NCI-H446 (cell line): Measurements from ENCODE around the gene CTCF.
A peak's percentile ranks its signal among the peaks of the same experiment; 100 is the strongest.

Experiments
- DNase-seq, 2 experiments: peaks; one replicate each; lab custom pipeline; 2025; lab: John Stamatoyannopoulos, UW

The CTCF gene

DNA sequence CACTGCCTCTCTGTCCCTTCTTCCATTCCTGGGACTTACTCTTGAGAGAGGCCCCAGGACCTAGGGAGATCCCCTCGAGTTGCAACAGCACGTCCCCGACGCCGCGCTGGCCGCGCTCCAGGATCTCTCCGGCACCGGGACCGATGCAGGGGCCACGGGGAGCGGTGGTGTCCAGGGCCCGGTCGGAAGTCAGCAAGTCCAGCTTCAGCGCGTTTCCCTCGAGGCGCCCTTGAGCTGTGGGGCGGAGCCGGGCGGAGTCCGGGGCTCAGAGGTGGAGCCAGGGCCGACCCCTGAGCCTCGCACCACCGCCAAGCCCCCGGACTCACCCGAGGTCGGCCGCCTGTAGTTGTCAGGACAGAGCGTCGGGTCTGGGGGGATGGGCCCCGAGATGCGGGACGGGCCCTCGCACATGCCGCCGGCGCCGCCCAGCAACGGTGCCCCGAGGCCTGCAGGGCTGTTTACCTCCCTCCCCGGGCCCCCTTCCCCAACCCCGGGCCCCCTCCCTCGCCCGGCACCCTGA lies 103.8 kb downstream of the CTCF start:
- no peak for DNase-seq

DNA sequence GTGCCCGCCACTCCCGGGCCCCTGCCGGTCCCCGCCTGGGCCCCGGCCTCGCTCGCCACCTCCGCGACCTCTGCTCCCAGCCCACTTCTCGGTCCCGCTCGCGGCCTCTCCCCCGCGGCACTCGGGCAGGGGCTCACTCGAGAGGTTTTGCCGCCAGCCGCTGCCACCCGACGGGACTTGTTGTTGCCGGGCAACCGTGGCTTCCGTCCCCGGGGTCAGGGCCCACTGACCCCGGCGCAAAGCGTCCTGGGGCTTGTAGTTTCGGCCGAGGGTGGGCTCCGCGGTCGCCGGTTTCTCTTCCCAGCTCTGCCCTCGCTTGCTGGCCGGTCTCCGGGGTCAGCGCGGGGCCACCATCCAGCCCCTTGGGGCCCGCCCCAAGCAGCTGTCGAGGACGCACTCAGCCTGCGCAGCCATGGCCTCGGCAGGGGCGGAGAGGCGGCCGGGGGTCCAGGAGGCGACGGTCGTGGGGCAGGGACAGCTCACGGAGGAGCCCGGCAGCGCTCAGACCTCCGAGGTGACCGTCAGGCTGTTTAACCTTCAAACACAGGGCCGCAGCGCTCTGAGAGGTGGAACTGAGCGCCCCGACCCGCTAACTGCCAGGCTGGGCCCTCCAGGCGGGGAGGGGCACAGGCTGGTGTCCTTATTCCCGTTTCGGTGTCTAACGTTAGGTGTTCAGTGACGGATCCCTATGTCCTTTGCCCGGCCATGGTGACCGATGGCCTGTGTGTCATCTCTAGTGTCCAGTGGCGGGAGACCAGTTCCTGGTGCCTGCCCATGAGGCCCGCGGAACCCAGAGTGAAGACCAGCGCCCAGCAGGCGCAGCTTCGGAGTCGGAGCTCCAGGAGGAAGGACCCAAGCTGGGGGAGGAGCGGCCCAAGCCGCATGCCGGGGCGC lies 104.5 kb downstream of the CTCF start, which contains the start of the genes C16orf86 and ENKD1:
TSS of gene C16orf86 (plus strand) at position 256 of the 894 bp plus-strand sequence. CDS start at position 413, 157 bp downstream.
TSS of gene ENKD1 (minus strand) at position 192 of the 894 bp plus-strand sequence. CDS start 308 bp downstream, outside the sequence.
- DNase-seq, result peak in 1 of 2 experiments; percentile 71

DNA sequence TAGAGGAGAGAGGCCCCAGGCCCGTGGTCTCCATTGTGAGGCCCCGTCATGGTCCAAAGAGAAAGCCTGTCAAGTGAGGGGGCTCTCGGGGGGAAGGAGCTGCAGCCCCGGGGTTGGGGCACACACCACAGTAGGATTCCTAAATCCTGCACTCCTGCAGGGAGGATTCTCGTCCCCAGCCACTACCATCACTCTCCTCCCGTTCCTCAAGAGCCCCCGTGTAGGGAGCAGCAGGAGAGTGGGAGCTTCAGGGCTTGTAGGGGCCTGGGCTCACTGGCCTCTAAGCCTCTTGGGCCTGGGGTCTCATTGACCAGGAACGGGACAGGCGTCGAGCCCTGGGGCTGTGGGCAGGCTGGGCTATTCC lies 105.1 kb downstream of the CTCF start:
- DNase-seq, result no peak

DNA sequence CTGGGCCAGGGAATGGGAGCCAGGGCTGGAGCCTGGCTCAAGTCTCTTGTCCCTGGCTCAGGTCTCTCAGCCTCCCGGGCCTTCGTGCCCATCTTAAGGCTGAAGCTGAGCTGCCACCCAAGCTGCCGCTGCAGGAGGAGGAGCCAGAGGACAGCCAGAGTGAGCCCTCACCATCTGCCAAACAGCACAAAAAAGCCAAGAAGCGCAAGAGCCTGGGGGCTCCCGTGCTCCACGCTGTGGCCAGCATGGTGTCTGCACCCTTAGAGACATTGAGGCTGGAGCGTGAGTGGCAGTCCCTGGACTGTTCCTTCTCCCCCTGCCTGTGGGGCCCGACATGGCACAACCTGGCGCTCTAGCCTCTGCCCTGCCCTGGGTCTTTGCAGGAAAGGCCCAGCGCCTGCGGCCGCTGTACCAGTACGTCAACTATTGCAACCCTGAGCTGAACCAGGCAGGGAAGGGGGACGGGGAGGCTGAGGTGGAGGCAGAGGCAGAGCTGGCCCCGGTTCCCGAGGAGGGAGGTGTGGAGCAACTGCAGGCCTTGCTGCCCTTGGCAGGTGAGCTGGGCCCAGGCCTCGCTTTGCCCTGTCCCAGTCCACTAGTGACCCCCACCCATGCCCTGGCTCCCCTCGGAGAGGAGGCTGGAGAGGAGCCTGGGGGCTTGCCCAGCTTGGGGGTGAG lies 105.6 kb downstream of the CTCF start:
- peak; percentile 51 to 93 for DNase-seq

DNA sequence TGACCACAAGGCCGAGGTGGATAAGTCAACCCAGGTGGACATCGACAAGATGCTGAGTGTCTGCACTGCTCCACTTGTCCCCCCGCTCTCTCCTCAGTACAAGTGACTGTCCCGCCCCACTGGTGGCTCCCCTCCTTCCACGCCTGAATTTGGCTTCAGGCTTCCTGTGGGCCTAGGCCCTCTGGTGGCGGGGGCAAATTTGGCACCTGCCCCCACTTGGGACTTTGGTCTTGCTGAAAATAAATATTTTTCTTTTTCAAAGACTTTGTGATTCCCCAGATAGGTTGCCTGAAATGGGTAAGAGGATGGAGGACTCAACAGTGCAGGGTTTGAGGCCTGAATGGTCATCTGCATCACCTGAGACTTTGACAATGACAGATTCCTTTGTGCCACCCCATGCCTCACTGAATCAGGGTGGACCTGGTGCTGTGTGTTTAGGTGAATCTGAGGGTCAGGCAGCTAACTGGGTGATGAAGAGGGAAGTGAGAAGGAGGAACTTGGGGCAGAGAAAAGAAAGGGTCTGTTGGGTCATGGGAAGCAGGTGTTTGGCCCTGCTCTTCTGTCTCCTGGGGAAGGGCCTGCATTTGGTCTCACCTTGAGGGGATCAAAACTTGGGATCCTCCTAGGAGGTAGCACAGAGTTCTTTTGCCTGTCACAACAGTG lies 106.3 kb downstream of the CTCF start:
- DNase-seq, result no peak

DNA sequence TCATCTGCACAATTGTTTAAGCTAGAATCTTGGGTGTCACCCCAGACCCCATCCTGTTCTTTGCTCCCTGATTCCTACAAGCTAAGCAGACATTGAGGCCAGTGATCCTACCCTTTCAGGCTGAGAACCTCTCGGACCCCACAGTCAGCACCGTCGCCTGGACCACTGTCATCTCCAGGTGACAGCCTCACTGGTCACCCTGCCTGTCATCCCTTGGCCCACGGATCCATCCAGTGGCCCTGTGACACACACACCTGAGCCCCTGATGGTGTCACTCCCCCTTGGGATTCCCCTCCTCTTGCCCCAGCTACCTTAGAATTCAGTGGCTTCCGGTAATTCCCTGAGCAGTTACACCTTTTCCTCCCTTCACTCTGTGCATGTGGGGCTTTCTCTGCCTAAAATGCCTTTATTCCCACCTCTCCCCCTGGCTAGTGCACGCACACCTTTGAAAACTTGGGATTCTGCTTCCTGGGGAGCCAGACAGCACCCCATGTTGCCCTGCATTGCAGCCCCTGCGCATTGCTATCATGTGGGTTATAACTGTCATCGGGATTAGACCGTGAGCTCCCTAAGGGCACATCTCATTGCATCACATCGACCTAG lies 107.3 kb downstream of the CTCF start:
- DNase-seq, result no peak

DNA sequence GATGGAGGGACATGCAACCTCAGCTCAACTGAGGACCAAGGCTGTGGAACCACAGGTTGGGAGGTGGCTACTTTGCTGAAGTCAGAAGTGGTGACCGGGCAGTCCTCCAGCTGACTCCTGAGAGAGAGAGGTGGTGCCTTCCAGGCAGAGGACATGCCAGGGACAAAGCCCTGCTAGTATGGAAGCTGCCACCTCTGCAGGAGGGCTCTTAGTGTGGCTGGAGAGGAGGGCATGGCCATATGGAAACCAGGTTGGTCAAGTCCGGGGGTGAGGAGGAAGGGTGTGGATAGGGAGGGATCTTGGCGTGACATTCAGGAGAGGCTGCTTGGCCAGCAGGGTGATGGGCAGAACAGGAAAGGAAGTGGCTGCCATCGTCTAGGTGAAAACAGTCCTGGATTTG lies 110.0 kb downstream of the CTCF start:
- no peak for DNase-seq

DNA sequence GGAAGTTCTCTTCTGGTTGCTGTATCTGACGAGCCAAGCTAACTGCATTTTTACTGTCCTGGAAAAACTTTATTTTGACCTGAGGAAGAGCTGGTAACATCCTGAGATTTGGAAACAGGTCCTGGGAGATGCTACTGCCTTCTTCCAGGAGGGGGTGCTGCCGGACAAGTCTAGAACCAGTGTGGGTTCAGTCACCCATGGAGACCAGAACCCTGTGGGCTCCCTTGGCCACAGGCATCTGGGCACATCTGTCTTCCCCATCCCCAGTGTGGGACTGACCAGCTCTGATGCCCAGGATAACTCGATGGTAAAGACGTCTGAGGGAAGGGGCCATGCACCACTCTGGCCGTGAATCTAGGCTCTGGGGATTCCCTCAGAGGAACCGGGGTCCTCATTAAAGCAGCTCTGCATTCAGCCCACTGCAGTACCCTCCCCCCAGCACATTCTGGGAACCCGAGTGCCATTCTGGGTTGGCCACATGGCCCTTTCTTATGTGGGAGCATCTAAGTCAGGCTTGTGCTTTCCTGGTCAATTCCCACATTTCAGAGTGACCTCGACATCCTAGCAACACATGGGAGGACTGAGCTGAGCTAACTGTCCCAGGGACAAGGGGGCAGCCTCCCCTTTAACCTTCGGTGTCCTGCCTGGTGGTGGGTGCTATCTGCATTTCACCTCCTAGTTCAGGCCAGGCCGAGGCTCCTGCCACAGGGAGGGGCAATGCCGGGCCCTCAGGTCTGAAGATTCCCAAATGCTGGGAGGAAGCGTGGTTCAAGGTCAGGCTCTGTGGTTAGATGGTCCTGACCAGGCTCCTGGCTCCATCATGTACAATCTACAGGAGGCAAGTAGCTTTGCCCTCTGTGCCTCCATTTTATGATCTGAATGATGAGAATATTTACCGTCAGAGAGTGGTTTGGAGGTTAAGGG lies 110.7 kb downstream of the CTCF start:
- DNase-seq, result peak; percentile 10 to 48

DNA sequence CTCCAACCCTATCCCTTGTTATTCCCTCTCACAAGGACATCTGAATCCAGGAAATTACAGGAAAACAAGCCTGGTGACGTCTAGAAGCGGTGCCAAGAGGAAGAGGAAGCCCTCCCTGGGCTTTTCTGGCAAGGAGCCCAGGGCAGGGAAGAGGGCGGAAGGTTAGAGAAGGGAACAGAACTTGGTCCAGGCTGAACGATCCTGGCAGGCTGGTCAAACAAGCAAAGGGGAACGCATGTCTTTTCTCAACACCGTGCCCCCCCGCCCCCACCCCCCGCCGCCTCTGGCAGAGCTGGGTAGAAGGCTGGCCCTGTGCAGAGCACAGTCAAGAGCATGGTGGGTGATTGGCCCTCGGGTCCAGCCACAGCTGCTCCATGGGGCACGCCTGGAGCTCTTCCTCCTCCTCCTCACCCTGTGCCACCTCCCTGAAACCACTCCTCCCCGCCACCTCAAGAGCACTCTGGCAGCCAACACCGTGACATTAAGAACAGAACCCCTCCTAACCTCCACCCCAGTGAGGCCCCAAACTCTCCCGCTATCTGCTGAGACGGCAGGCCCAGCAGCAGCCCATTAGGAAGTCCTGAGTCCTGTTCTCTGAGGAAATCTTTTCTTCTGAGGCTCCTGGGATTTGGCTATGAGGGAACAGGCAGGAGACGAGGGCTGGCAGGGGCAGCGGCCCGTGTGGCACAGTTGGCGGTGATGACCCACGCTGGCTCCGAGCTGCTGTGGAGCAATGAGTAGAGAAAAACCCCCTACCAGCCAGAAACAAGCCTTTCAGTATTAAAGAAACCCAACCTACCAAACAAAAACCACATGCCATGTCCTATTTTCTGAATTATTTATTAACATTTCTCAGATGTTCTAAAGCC lies 111.6 kb downstream of the CTCF start:
- DNase-seq, result peak in 1 of 2 experiments; percentile 27

DNA sequence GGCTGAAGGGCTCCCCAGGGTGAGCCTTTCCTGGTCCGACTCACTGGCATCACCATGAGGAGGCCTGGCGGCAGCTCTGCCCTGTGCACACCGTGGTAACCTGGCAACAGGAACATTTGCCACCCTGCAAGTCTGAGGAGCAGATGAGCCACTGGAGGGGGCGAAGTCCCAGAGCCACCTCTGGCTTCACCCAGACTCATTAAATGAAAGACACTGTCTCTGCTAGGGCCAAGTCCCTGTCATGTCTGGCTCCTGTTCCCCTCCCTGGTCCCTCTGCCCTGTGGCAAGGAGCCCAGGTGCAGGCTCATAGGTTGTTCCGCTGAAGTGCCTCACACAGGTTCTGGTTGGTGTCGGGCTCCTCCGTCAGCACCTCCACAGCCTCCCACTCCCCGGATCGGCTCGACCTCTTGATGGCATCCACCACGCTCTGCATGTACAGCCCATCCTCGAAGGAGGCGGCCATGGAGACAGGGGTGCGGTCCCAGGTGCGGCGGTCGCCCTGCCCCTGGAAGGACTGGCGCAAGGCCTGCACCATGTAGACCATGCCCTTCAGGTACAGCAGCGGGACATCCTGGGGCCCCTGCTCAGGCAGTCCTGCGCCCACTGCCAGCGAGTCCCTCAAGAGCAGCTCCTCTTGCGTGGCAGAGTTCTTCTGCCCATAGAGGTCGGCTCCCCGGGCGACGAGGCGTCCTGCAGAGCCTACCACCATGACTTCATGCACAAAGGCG lies 112.7 kb downstream of the CTCF start:
- DNase-seq, result no peak

DNA sequence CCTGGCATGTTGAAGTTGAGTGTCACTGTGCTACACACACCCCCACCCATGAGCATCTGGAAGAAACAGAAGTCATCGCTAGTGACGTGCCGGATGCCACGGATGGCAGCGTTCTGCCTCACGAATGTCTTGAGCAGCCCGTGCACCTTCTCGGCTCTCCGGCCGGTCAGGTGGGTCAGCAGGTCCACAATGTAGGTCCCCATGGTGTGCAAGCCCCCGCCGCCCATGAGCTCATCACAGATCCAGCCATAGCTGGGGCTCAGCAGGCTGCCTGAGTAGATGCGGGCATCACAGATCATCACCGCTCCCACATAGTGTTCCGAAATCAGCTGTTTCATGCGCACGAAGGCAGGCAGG lies 113.2 kb downstream of the CTCF start:
- no peak for DNase-seq

DNA sequence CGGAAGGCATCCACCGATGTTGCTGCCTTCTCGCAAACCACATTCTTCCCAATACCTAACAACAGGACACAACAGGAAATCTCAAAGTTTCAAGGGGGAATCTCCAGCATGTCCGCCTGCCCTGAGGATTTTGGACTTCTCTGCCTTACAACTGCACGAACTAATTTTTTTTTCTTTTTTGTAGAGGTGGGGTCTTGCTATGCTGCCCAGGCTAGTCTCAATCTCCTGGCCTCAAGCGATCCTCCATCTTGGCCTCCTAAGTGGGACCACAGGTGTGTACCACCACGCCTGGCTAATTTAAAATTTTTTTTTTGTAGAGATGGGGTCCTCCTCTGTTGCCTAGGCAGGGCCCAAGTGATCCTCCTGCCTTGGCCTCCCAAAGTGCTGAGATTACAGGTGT lies 113.7 kb downstream of the CTCF start:
- no peak for DNase-seq

DNA sequence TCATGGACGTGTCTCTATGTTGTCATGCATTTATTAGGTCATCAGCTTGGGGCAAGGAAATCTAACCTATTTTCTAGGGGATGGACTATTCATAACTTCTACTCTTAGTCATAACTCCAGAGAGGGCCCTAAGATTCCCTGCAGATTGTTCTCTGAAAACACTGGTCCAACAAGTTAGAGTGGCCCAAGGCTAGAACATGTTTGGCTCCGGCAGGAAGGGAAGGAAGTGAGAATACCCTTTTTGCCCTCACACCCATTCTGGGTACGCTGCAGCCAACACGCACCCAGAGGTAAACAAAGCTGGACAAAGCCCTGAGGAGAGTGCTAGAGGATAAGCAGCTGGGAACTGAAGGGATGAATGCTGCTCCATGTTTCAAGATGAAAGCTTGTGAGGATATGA lies 114.2 kb downstream of the CTCF start:
- DNase-seq, result no peak

DNA sequence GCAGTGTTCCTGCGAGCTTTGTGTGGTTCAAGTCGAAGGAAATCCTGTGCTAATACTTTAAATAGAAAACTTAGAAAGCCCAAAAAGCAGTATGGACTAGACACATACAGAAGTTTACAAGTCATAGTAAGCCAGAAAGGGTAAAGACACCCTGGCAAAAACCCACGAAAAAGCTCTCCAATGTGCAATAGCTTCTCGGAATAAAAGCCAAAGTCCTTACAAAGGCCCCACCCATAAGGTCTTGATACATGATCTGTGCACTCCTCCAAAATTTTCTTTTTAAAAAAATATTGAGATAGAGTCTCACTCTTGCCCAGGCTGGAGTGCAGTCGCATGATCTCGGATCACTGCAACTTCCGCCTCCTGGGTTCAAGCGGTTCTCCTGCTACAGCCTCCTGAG lies 114.6 kb downstream of the CTCF start:
- no peak for DNase-seq

DNA sequence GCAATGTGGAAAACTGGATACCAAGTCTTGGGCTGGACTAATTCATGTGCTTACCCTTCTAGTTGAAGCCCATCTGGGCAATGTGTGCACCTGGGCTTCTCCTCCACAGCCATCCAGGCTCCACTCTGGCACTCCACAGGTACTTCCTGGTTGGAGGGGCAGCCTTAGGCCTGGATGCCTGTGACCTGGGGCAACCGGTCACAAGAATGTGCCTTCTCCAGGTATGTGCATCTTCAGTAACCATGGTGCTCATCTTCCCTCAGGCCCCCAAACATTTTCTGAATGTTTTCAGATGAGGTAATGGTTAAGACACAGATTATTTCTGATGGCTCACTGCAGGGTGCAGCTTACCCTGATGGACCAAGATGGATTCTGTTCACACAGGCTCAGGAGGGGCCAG lies 115.4 kb downstream of the CTCF start:
- no peak for DNase-seq

DNA sequence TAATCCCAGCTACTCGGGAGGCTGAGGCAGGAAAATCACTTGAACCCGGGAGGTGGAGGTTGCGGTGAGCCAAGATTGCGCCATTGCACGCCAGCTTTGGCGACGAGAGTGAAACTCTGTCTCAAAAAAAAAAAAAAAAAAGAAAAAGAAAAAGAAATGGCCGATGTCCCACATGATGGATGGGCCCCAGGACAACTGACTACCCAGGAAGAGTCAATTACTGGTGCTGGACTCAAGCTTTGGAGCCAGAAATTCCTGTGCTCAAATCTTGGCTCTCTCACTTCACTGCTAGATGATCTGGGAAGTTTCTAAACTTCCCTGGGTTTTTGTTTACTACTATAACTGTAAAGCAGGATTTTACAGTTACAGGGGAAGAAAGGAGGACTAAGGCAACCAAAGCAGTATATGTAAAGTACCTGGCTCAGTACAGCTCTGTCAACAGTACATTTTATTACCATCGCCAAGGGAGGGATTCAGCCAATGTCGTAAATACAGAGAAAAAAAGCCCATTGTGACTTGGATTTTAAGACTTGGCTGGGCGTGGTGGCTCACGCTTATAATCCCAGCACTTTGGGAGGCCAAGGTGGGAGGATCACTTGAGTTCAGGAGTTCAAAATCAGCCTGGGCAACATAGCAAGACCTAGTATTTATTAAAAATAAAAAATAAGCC lies 116.2 kb downstream of the CTCF start:
- no peak for DNase-seq

DNA sequence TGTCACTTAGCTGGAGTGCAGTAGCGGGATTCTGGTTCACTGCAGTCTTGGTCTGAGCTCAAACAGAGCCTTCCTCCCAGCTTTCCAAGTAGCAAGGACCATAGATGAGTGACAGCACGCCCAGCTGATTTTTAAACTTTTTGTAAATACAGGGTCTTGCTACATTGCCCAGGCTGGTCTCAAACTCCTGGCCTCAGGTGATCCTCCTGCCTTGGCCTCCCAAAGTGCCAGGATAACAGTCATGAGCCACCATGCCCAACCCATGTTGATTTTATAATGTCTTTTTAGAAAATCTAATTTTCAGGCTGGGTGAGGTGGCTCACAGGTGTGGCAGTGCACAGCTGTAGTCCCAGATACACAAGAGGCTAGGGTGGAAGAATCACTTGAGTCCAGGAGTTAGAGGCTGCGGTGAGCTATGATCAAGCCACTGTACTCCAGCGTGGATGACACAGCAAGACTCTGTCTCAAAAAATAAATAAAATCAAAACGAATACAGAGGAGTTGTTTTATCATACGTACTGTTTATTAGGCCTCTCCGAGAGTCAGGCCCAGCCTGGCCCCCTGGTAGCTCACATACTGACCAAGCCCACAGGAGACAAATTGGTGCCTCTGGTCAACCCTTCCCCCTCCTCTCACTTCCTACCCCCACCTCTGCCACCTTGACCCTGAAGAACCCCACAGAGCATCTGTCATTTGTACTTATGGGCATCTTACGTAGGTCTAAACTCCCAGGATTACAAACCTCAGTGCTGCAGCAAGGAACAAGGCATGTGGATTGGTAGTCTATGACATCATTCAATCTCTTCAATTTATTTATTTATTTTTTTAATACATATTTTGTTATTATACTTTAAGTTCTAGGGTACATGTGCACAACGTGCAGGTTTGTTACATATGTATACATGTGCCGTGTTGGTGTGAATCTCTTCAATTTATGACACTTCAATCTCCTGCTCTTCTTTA lies 117.9 kb downstream of the CTCF start:
- DNase-seq, result no peak

DNA sequence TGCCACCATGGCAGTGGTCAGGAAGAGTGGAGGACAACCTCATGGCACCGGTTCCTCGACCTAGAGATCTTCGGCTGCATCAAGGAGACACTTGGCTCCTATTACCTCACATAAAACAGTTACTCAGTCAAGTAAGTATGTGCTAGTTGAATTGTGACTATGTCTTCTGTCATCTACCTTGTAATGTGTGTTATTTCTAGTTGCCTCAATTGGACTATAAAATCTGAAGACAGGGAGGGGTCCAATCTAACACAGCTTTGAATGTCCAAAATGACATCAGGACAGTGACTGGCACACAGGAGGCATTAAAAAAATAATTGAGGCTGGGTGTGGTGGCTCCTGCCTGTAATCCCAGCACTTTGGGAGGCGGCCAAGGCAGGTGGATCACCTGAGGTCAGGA lies 121.4 kb downstream of the CTCF start:
- no peak for DNase-seq
